ENCODE measurements around the gene AUP1.
A peak's percentile ranks its signal among the peaks of the same experiment; 100 is the strongest.

The AUP1 gene

DNA sequence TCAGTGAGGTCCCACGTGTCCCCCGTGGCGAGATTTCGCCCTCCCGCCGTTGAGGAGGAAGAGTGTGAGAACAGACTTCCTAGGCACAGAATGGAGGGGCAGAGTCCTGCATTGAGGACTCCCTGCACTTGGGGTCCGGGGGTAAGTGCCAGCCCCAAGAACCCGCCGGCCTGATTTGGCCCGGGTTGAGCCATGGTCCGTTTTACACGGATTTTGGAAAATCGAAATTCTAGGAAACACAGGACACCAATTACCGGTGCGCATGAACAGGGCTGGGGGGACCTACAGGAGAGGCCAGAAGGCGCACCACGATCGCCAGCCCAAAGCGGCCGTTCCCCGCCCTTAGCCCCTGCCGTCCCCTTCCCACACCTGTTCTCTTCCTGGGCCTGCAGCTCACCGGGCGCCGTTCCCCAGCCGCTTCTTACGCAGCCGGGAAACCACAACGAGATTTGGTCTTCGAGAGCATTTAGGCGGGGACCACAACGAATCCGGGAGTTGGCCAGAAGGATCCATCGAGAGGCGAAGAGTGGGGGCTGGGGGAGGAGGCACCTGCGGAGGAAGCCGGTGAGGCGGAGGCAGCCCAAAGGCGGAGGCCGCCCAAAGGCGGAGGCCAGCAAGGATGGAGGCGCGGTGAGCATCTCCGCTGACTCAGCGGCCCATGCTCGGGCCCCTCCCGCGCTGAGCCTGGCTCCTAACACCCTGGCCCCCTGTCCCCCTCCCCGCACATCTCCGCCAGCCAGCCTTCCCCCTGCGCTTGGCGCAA, 15.7 kb downstream of the AUP1 start:
- no peak for DNase-seq (ENCODE audit: low read depth)

DNA sequence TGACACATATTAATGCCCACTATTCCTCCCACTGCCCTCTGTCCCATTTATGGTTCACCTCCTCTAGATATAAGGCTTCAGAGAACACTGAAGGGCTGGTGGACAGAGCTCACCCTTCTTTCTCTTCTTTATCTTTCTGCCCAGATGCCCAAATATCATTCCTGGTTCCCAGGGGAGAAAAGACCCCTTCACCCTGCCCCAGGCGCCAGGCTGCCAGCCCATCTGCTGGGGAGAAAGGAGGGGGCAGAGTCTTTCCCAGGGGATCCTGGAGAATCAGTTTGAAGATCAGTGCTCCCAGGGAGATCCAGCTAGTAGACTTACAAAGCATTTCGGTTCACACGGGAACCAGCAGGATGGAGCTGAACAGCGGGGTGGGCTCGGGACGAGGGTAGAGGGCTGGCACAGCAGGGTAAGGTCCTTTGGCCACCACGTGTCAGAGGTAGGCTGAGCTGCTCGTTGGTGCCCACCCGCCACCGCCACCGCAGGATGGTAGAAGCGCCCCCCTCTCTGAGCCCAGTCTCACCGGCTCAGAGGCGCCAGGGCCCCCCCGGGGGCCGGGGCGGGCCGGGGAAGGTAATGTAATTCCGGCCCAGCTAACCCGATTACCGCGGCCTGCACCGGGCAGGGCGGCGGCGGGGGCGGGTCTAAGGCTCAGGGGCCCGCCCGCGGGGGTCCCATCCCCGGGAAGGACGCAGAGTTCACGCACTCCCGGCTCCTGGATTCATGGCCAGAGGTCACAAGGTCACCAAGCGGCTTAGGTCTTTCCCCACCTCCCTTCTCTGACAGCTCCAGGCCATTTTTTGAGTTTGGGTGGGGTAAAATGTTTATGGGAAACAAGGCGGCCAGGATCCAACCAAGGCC, 16.5 kb downstream of the AUP1 start:
- DNase-seq (ENCODE audit: low read depth) = no peak

DNA sequence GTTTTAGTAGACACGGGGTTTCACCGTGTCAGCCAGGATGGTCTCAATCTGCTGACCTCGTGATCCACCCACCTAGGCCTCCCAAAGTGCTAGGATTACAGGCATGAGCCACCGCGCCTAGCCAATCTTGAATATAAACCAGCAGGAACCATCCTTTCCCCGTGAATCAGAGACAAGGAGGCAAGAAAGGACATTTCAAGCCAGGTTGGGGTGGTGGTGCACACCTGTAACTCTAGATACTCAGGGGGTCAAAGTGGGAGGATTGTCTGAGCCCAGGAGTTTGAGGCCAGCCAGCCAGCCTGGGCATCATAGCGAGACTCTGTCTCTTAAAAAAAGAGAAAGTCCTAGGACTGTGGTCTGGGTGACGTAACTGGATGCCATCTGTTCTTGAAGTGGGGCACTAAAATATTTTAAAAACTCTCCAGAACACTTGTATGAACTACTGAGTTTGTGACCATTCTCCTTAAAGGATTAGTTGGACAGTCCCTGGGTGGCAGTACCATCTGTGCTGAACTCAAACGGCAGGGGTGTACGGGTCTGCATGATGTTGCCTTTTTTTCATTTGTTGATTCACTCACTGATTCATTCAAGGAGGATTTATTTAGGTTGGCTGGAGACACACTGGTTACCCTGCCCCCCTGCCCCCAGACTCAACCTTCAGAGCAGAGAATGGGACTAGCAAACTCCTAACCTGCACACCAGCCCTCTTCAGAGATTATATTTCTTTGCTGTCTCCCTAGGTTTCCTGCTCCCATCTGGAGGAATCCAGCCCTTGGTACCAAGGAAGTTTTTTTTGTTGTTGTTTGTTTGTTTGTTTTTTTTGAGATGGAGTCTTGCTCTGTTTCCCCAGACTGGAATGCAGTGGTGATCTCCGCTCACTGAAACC, 18.2 kb downstream of the AUP1 start:
- no peak for DNase-seq (ENCODE audit: low read depth)

DNA sequence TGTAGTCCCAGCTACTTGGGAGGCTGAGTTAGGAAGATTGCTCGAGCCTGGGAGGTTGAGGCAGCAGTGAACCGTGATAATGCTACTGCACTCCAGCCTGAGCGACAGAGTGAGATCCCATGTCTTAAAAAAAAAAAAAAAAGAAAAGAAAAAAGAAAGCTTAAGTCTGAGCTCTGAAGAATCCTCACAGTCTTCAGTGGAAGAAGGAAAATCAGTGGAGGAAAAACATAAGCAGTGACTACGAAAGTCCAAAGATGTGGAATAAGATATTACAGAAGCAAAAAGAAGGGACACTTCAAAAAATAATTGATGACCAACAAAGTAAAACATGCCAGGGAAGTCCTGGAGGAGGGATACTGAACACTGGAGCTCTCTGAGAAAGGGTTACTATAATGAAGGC, 19.2 kb downstream of the AUP1 start:
- no peak for DNase-seq (ENCODE audit: low read depth)

DNA sequence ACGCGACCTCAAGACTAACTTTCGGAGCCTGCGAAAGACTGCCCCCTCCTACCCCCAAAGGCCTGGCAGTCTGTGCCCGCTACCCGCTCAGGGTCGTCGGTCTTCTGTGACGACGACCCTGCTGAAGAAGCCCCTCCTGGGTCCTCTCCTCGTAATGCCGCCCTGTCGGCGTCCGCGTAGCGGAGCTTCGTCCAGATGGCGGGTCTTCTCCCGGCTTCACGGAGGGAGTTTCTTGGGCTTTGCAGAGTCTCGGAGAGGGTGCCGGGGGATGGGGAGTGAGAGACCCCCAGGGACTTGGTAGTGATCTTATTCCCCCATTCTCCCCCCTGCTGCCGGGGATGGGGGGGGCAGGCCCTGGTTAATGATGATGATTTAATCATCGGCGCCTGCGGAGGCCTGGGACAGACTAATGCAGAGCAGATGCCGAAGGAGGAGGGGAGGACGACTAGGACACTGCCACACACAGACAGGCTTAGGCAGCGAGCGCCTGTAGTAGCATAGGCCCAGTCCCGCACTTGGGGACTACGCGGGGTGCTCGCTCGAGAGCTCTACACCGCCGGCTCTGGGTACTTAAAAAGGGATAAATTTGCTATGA, 21.5 kb downstream of the AUP1 start:
- no peak for DNase-seq (ENCODE audit: low read depth)

DNA sequence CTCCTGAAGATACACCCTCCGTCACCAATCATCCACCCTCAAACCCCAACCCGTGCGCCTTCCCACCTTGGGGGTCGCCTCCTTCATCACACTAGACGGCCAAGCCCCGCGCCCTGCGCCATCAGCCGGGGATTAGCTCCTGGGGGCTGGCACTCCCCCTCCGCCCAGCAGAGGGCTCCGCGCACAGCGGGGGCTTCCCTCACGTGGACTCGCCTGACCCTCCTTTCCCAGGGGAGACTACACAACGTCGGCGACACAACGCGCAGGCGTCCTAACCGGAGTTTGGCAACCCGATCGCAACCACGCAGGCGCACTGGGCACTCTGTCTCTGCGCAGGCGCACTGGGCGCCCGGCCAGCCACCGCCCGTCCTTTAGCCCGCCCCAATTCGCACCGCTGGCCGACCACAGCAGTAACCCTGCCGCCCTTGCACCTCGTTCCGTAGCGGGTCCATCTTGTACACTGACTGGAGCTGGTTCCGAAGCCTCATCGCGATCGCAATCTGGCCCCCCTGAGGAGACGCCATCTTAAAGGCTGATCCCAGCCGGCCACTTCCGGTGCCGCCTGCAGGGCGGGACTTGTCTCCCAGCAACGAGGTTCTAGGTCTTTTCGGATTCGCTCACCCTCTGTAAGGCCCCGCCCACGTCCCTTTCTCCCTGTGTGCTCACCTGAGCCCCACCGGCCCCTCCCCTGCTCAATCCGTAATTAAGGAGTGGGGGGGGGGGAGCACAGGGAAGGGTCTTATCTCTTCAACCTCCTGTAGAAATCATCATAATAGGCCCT, 22.2 kb downstream of the AUP1 start, which contains the start of gene PCGF1:
Gene PCGF1, minus strand, starts transcription at position 551 of the 781 bp plus-strand sequence. Its CDS starts 27 bp downstream, at position 524.
- peak; percentile 97 for DNase-seq (ENCODE audit: low read depth)

DNA sequence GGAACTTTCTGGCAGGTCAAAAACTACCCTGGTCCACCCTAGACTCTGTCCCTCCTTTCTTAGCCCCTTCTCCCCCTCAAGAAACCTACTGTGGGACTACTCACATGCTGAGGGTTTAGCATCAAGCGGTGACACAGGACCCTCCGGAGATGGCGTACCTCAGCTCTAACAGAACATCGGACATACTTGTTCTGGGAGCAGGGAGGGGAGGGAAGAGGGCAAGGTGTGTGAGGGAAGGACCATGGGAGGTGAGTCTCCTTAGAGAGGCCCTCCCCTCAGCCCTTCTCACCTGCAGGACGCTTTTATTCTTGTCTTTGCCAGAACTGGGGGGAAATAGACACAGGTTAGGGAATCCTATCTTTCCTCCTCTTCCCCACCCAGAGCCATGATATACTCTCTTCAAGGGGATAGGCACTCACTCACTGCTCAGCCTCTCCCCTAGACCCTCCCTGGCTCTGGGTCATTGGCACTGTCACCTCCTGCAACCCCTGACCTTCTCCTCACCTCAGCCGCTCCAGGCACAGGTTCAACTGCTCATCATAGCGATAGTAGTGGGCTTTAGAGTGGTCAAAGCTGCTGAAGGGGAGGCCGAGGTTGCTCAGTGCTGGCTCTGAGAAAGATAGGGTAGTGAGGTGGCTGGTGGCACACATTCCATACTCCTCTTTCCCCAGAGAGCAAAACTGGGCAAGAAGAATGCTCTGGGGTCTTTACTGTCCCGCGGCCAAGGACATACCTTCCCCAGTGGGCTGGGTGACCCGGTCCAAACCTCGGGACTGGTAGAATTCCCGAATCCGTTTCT, 23.9 kb downstream of the AUP1 start:
- DNase-seq (ENCODE audit: low read depth) = no peak

DNA sequence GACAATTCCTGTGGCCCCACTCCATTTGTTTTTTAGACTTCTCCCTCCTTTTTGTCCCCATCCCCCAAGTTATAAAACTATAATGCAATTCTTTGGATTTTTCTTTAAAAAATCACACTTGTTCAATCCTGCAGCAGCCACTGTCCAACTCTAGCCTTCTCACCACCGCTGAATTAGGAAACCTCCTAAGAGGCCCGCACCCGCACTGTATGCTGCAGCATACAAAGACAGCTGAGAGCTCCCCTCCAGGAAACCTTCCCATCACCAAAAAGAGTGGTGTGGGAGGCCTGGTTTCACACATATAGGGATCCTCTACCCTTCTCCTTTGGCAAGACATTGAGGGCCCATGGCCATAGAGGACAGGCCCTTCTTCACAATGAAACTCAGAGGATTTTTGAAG, 24.9 kb downstream of the AUP1 start:
- no peak for DNase-seq (ENCODE audit: low read depth)

DNA sequence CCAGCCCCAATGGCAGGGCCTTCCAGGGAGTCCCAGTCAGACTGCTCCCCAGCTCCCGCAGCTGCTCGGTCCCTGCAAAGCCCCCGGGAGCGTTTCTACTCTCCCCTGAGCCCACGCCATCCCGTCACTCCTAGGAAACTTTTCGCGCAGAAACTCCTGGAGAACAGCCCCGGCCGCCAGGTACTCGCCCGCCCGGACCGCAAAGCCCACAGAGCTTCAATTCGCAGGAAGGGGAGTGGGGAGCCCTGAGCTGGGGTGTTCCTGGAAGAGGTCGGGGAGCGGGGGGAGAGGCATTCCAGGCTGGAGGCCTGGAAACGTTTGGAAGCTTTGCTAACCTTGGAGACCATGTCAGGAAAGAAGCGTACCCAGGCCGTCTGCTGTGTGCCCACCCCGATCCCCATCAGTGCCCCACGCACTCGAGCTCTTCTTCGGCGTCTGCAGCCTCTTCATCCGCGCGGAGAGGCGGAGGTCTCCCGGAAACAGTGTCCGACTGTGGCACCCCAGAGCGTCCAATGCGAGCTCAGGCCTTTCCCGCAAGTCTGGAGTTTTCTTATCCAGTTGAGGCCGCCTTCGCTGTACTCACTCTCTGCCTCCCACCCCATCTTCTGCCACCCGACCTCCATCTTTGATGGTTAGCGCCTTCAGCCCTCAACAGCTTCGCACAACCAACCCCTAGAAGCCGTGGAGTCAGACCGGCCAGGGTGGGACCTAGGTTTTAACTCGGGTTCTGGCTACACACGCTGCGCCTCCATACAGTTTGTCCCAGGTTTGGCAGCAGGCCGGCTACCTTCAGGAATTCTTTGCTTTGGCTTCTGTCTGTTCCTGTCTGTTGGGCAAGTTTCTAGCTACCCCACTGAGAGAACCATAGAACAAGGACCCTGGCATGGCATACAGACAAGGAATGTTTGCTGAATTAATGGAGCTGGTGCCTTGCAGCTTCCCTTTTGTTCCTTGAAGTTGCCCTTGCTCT, 25.7 kb downstream of the AUP1 start:
- DNase-seq (ENCODE audit: low read depth) = no peak

DNA sequence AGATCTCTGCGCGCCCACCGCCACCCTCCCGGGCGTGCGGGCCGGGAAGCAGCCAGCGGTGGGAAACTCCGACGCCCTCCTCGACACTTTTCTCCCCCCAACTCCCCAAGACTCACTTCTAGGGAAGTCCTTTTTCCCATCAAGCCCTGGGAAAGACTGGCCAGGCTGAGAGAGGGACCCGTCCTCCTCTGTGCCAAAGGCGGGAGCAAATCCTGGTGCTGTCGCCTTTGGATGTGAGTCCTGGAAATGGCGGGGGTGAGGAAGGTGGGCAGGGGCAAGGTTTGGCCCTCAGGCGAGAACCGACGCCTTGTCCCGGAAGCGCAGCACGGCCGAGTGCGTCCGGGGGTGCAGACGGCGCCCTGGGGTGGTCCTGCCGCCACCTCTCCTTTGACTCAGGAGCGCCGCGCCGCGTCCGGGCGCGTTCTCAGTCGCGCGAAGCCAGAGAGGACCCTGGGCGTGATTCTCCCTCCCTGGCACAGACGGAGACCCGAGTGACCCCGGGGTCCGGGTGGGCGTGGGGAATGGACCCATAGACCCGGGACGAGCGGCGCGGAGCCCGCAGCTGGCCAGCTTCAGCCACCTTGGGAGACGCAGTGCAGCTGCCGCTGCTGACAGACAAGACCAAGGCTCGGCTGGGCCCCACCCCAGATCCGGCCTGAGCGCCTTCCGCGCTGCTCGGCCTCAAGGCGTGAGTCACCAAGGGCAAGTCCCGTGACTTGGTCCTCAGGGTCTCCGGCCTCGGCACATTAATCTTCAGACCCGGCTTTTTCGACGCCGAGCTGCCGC, 26.6 kb downstream of the AUP1 start:
- no peak for DNase-seq (ENCODE audit: low read depth)

DNA sequence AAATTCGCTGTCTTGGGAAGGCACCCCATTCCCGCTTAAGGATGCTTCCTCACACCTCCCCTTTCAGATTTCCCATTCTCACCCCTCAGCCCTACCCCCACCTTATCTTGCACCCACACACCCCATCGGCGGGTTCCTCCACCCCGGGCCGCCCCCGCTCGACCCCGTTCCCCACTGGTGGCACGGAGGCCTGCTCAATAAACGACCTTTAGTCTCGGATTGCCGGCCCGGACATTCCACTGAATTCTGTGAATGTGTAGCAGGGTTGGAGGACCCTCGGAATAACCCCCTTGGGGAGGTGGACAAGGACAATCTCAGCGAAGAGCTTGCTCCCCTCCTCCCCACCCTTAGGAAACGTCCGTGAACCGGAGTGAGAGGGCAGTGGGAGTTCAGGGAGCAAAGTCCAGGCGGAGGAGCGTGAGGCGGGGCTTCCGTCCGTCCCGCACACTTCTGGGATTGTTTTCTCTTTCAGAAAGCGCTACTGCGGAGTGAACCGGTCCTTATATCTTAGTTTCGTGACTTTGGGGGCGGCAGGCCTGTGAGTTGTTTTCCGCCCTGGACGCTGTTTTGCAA, 27.3 kb downstream of the AUP1 start:
- DNase-seq (ENCODE audit: low read depth) = no peak

DNA sequence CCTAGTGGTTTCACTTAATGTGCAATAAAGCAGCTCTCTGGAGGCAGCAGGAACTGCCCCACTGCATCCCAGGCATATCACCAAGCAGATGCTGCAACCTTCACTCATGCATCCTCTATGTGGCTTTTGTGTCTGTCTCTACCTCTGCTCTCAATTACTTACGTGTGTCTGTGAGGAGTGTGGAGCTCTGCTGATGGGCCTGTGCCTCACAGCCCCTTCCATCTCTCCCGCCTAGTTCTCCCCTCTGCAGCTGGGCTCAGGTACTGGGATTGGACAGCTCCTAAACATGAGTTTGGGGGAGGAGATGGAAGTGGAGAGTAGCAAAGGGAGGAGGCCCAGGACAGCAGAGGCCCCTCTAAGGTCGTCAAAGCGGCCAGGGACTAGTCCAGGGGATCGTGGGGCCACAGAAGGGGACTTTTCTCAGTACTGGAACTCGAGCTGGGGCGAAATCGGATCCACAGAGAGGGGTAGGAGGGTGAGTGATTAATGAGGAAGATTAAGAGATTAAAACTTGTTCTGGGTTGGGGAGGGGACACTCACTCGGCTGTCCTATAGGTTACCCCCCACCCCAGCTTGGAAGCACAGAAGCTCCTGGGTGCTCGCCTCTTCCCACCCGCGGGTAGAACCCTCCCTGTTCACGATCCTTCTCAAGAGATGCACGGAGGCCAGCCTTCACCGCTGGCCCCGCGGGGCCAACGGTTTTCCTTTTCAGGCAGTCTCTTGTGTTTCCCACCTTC, 28.0 kb downstream of the AUP1 start:
- no peak for DNase-seq (ENCODE audit: low read depth)

DNA sequence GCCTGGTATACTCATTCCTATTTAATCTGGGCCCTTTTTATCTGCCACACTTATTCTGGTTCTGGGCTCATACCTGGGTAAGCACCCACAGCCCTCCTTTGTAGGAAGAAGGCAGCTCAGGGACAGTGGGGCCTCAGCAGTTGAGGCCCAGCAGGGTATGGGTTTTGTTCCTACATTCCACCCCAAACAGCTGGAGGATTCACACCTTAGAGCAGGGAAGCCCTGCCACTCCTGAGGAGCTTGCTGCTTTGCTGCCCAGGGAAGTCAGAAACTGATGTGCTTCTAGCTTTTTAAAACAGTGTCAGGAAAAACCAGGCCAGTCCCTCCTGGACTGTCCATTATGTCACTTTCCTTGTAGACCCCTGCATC, 28.9 kb downstream of the AUP1 start:
- DNase-seq (ENCODE audit: low read depth) = no peak

DNA sequence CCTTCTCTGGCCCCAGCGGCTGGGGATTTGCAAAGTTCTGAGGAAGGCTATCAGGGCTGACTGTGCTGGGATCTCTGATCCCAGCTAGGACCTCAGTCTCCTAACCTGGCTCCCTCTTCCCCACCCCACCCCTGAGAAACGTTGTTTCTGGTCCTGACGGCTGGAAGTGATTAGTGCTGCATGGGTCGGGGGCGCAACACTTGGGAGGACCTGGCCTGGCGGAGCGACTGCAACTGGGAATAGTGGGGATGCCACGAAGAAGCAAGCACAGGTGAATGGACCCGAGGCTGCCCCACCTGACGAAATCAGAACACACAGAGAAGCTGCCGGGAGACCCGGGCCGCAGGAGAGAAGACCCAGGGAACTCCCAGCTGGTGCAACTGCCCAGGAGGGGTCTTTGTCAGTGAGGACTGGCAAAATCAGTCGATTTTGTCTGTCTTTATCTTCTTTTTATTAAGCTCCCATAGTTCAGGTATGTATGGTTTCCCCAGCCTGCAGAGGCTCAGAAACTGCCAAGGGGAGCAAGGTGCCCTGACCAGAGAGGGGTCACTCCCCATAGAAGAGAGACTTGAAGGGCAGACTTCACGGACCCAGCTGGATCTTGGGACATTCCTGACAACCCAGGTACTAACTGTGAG, 29.4 kb downstream of the AUP1 start:
- no peak for DNase-seq (ENCODE audit: low read depth)

DNA sequence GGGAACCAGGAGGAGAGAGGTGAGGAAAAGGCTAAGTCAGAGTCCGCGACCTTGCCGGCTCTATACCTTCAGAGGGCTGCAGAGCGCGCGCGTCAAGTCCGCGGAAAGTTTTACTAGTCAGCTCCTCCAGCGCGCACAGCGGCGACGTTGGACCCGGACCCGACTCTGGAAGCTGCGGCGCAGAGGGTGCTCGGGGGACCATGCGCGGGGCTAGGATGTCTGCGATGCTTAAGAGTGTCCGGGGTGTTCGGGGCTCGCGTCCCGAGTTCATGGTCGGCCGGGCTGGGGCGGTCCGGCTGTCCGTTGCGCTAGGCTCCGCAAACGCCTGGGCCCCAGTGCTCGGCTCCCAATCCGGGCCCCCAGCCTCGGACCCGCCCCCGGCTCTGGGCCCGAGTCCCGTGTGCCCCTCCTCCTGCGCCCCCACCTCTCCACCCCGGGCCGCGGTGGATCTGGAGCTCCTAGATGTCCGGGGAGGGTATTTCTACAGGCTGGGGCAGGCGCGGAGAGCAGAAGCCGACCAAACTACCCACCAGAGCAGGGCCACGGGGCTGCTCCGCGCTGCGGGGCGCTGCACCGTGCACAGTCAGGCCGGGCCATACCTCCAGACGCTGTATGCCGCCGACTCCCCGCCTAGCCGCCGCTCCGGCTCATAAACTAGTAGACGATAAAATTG, 30.1 kb downstream of the AUP1 start, which contains the start of gene LBX2:
Gene LBX2, minus strand, starts transcription at position 337 of the 673 bp plus-strand sequence. Its CDS starts 66 bp downstream, at position 271.
- DNase-seq (ENCODE audit: low read depth) = no peak
